Limb (tissue), 2 donors: ENCODE results near the gene TRAPPC2L.
"Not testable (repeated sequence)": the region's sequence is repeated elsewhere in the genome, so short reads cannot be mapped to it uniquely, and the experiment has no call there.

Source experiments
- DNase-seq, 2 donors: peaks; one replicate each; pipeline ENCODE4 v3.0.0-alpha.2; 2016; ENCODE audit errors: extremely low spot score in 2 of 2

TRAPPC2L gene

GRCh38 chr16:88891083-88891482, 34.2 kb downstream of the TRAPPC2L start:
- DNase-seq, result no peak

- DNase-seq, result no peak
Observed at GRCh38 chr16:88892065-88892464, 35.1 kb downstream of the TRAPPC2L start.

- no peak for DNase-seq
Observed at GRCh38 chr16:88893127-88893968, 36.4 kb downstream of the TRAPPC2L start.

GRCh38 chr16:88894266-88894665, 37.3 kb downstream of the TRAPPC2L start:
- DNase-seq, result not testable (repeated sequence)

- no peak for DNase-seq
Observed at GRCh38 chr16:88894681-88895300, 37.9 kb downstream of the TRAPPC2L start.

GRCh38 chr16:88895335-88895734, 38.4 kb downstream of the TRAPPC2L start:
- DNase-seq, result no peak

GRCh38 chr16:88896238-88897070, 39.5 kb downstream of the TRAPPC2L start:
- DNase-seq, result no peak

- DNase-seq, result no peak
Observed at GRCh38 chr16:88897696-88898425, 40.9 kb downstream of the TRAPPC2L start.

GRCh38 chr16:88899901-88900661, 43.2 kb downstream of the TRAPPC2L start:
- no peak for DNase-seq

- no peak for DNase-seq
Observed at GRCh38 chr16:88900662-88901052, 43.7 kb downstream of the TRAPPC2L start.

- DNase-seq, result no peak
Observed at GRCh38 chr16:88901718-88902337, 44.9 kb downstream of the TRAPPC2L start.

- no peak for DNase-seq
Observed at GRCh38 chr16:88902744-88903143, 45.8 kb downstream of the TRAPPC2L start.

GRCh38 chr16:88903267-88903666, 46.3 kb downstream of the TRAPPC2L start:
- no peak for DNase-seq

GRCh38 chr16:88904676-88905365, 47.9 kb downstream of the TRAPPC2L start:
- no peak for DNase-seq

- no peak for DNase-seq
Observed at GRCh38 chr16:88905563-88905962, 48.6 kb downstream of the TRAPPC2L start.

GRCh38 chr16:88906020-88906419, 49.1 kb downstream of the TRAPPC2L start:
- DNase-seq, result no peak

- no peak for DNase-seq
Observed at GRCh38 chr16:88906535-88907105, 49.7 kb downstream of the TRAPPC2L start.

GRCh38 chr16:88907768-88908167, 50.8 kb downstream of the TRAPPC2L start:
- no peak for DNase-seq

GRCh38 chr16:88908307-88908706, 51.4 kb downstream of the TRAPPC2L start:
- DNase-seq, result no peak
